Endodermal cell (in vitro differentiated cells): Measurements from ENCODE around the gene KRT15. TPM values are rescaled to one million over a fixed set of nuclear protein-coding genes. Genes with fewer than 3 reads are reported as not detected.

Experiments
- DNase-seq: peaks from one replicate; pipeline ENCODE4 v3.0.0-alpha.2; 2017
- H3K27ac ChIP-seq: 2 replicates; pipeline ENCODE4 v1.5.1; 2013; ENCODE audit warnings: mild to moderate bottlenecking, low read depth, low read length, moderate library complexity
- H3K27me3 ChIP-seq: 2 replicates; pipeline ENCODE4 v1.6.1; 2013; ENCODE audit warnings: mild to moderate bottlenecking, low read length, moderate library complexity; ENCODE audit not compliant: insufficient read depth, control insufficient read depth, poor library complexity, severe bottlenecking
- H3K36me3 ChIP-seq: 2 replicates; pipeline ENCODE4 v1.7.0; 2013; ENCODE audit warnings: mild to moderate bottlenecking, low read length, moderate library complexity; ENCODE audit not compliant: control insufficient read depth, insufficient read depth
- H3K4me1 ChIP-seq: one replicate; pipeline ENCODE4 v1.7.0; 2013; ENCODE audit warnings: low read length; ENCODE audit not compliant: control insufficient read depth, insufficient read depth
- H3K4me3 ChIP-seq: 2 replicates; pipeline ENCODE4 v1.5.1; 2013; ENCODE audit warnings: mild to moderate bottlenecking, low read length, moderate library complexity
- H3K9ac ChIP-seq: 2 replicates; pipeline ENCODE4 v1.6.1; 2013; ENCODE audit warnings: mild to moderate bottlenecking, low read length, moderate library complexity; ENCODE audit not compliant: poor library complexity, severe bottlenecking; ENCODE audit errors: extremely low read depth
- H3K9me3 ChIP-seq: 2 replicates; pipeline ENCODE4 v1.6.1; 2013; ENCODE audit warnings: mild to moderate bottlenecking, low read length, moderate library complexity; ENCODE audit not compliant: control insufficient read depth
- H3K27ac Mint-ChIP-seq: 2 replicates; pipeline ENCODE4 v1.8.0; 2020; ENCODE audit warnings: mixed read lengths
- H3K27me3 Mint-ChIP-seq: 2 replicates; pipeline ENCODE4 v1.8.0; 2021; ENCODE audit warnings: mild to moderate bottlenecking, mixed read lengths; ENCODE audit not compliant: insufficient read depth
- H3K36me3 Mint-ChIP-seq: 2 replicates; pipeline ENCODE4 v1.8.0; 2020; ENCODE audit warnings: low read depth, mixed read lengths
- H3K4me1 Mint-ChIP-seq: 2 replicates; pipeline ENCODE4 v1.8.0; 2020; ENCODE audit warnings: mixed read lengths
- H3K4me3 Mint-ChIP-seq: 2 replicates; pipeline ENCODE4 v1.8.0; 2020; ENCODE audit warnings: mild to moderate bottlenecking, moderate library complexity, mixed read lengths
- H3K9me3 Mint-ChIP-seq: 2 replicates; pipeline ENCODE4 v1.8.0; 2020; ENCODE audit warnings: mild to moderate bottlenecking, mixed read lengths
- CTCF ChIP-seq: fragments of 200-600 bp; sonication (generic); conservative IDR thresholded peaks from 2 replicates; pipeline ENCODE4 v1.5.0; 2021; ENCODE audit warnings: antibody characterized with exemption, mild to moderate bottlenecking
- WGBS, 2 experiments: methylation state at CpG; one replicate each; pipeline versions ENCODE4 v1.1.5 to v1.1.7; 2013; ENCODE audit warnings: missing lambda C conversion rate in 2 of 2, mixed read lengths in 1 of 2; ENCODE audit not compliant: insufficient coverage in 1 of 2, insufficient read length in 1 of 2; 5-methylcytosine and 5-hydroxymethylcytosine counted together
- total RNA-seq, 2 donors: library from RNA; stranded (reverse); fragmentation: NEBNext Ultra II Directional in 1 of 2; extraction: Animal tissue kit (Norgen Biotek cat#: 25700) in 1 of 2; gene quantifications; 2 replicates in 1 of 2; 3 replicates in 1 of 2; pipeline ENCODE4 v1.2.1, GENCODE V29; 2021

Gene KRT15
- total RNA-seq, 2 donors from 2014 or later, result 0.95 to 1.2 TPM

GRCh38 chr17:41483531-41483930 lies 35.2 kb downstream of the KRT15 start:
- H3K27me3 ChIP-seq, result no peaks in the 10 kb centered on the region
- peaks cover 24% of the 10 kb centered on the region for H3K27me3 Mint-ChIP-seq
- H3K27ac Mint-ChIP-seq, result peak overlapping the region; percentile 40
- no peak overlapping the region for H3K4me3 ChIP-seq
- no peak overlapping the region for H3K9ac ChIP-seq
- H3K36me3 Mint-ChIP-seq, result no peaks in the 10 kb centered on the region
- no peaks in the 10 kb centered on the region for H3K9me3 Mint-ChIP-seq
- no peaks in the 10 kb centered on the region for H3K36me3 ChIP-seq
- WGBS, 2 experiments, result 69 to 71% methylated on average over 1 to 9 of the region's 9 CpGs
- H3K9me3 ChIP-seq, result no peaks in the 10 kb centered on the region
- peaks cover 7% of the 10 kb centered on the region for H3K4me1 ChIP-seq
- no peak for TF ChIP-seq CTCF
- H3K4me3 Mint-ChIP-seq, result no peak overlapping the region
- H3K4me1 Mint-ChIP-seq, result peaks cover 10% of the 10 kb centered on the region
- H3K27ac ChIP-seq, result no peak overlapping the region
- DNase-seq, result peak; percentile 70

GRCh38 chr17:41481036-41481435 lies 37.7 kb downstream of the KRT15 start, which contains the start of gene KRT35:
TSS of gene KRT35 (minus strand) at chr17:41481151. CDS start at chr17:41481097, 54 bp downstream.
- Histone ChIP-seq H3K36me3 (no peaks in the 10 kb centered on the region), H3K4me3 (no peak within 1 kb of the TSS), H3K9ac (no peak within 1 kb of the TSS), H3K27me3 (no peaks in the 10 kb centered on the region), H3K4me1 (peaks cover 7% of the 10 kb centered on the region), H3K27ac (no peak within 1 kb of the TSS), H3K9me3 (no peaks in the 10 kb centered on the region)
- TF ChIP-seq CTCF, result no peak
- WGBS, 2 experiments, result 99 to 100% methylated on average over 1 to 2 of the region's 2 CpGs
- Mint-ChIP-seq H3K27me3 (peaks cover 10% of the 10 kb centered on the region), H3K36me3 (no peaks in the 10 kb centered on the region), H3K4me1 (peaks cover 10% of the 10 kb centered on the region), H3K9me3 (no peaks in the 10 kb centered on the region), H3K4me3 (no peak within 1 kb of the TSS), H3K27ac (no peak within 1 kb of the TSS)
- no peak for DNase-seq

GRCh38 chr17:41480581-41480980 lies 38.1 kb downstream of the KRT15 start:
- Mint-ChIP-seq H3K27me3 (peaks cover 6% of the 10 kb centered on the region), H3K27ac (no peak overlapping the region), H3K9me3 (no peaks in the 10 kb centered on the region), H3K4me3 (no peak overlapping the region), H3K4me1 (peaks cover 10% of the 10 kb centered on the region), H3K36me3 (no peaks in the 10 kb centered on the region)
- no peak for DNase-seq
- no peaks in the 10 kb centered on the region for H3K27me3 ChIP-seq
- H3K4me1 ChIP-seq, result peaks cover 7% of the 10 kb centered on the region
- no peak for TF ChIP-seq CTCF
- no peak overlapping the region for H3K9ac ChIP-seq
- no peaks in the 10 kb centered on the region for H3K9me3 ChIP-seq
- WGBS, 2 experiments, result 93 to 94% methylated on average over 3 to 10 of the region's 10 CpGs
- H3K27ac ChIP-seq, result no peak overlapping the region
- H3K36me3 ChIP-seq, result no peaks in the 10 kb centered on the region
- H3K4me3 ChIP-seq, result no peak overlapping the region
